GM12878 (cell line): ENCODE results near the gene KRT6B. TPM values are rescaled to one million over a fixed set of nuclear protein-coding genes. Genes with fewer than 3 reads are reported as not detected.

Experiments
- ATAC-seq: fragments of 200-7000 bp; cut with Tn5 transposase; 3 replicates; pipeline ENCODE4 v1.9.1; 2020; ENCODE audit warnings: mild to moderate bottlenecking, moderate library complexity
- BruUV-seq: library from RNA; stranded (reverse); fragments of 400-500 nt; replicated peaks from 2 replicates; lab custom pipeline; 2021; lab: Mats Ljungman, UMichigan
- CTCF ChIA-PET: fragments of 300-600 bp; sonication (Branson Sonifier 250); formaldehyde crosslinking; extraction: SDS; loops from one replicate; lab custom pipeline; 2021; ENCODE audit warnings: inconsistent platforms; lab: Yijun Ruan, JAX
- POLR2A ChIA-PET: fragments of 350-600 bp; formaldehyde crosslinking; extraction: SDS; loops from one replicate; lab custom pipeline; 2021; ENCODE audit warnings: inconsistent platforms; lab: Charles Lee
- RAD21 ChIA-PET: fragments of 300-600 bp; sonication (Branson Sonifier 250); formaldehyde crosslinking; loops from one replicate; lab custom pipeline; 2023; ENCODE audit warnings: antibody characterized with exemption; ENCODE audit not compliant: unreplicated experiment; lab: Charles Lee
- SMC1A ChIA-PET: fragments of 300-600 bp; sonication (Branson Sonifier 250); formaldehyde crosslinking; loops from one replicate; lab custom pipeline; 2023; ENCODE audit not compliant: unreplicated experiment, uncharacterized antibody; lab: Charles Lee
- DNase-seq: peaks from one replicate; pipeline ENCODE4 v3.0.0-alpha.2; 2011; ENCODE audit warnings: low read depth, low spot score
- FAIRE-seq: peaks from 3 replicates; lab custom pipeline; 2011; peaks lifted over from hg19 to GRCh38; lab: Jason Lieb, UNC
- H2AFZ ChIP-seq: 2 replicates; pipeline ENCODE4 v1.6.0; 2011; ENCODE audit warnings: low read depth, low read length, control low read depth; ENCODE audit not compliant: control insufficient read depth
- H3K27ac ChIP-seq: 2 replicates; pipeline ENCODE4 v1.5.1; 2011; ENCODE audit warnings: control low read depth; ENCODE audit not compliant: control insufficient read depth, insufficient read depth
- H3K27me3 ChIP-seq, 2 experiments: replicated peaks in 1 of 2; 2 replicates each; pipeline versions ENCODE4 v1.6.0 to v1.6.1; 2011; ENCODE audit warnings: low read length in 1 of 2; ENCODE audit not compliant: control insufficient read depth in 2 of 2, insufficient read depth in 2 of 2
- H3K36me3 ChIP-seq, 2 experiments: 2 replicates each; pipeline ENCODE4 v1.5.1; 2011; ENCODE audit warnings: low read length in 1 of 2; ENCODE audit not compliant: control insufficient read depth in 2 of 2, insufficient read depth in 2 of 2
- H3K4me1 ChIP-seq: 2 replicates; pipeline ENCODE4 v1.6.1; 2011; ENCODE audit warnings: mild to moderate bottlenecking, low read length, moderate library complexity, mixed read lengths; ENCODE audit not compliant: control insufficient read depth, insufficient read depth
- H3K4me2 ChIP-seq: 2 replicates; pipeline ENCODE4 v1.6.0; 2011; ENCODE audit warnings: control low read depth; ENCODE audit not compliant: control insufficient read depth, insufficient read depth
- H3K4me3 ChIP-seq: fragments of 200-600 bp; sonication (generic); 2 replicates; pipeline ENCODE4 v1.5.1; 2016
- H3K79me2 ChIP-seq: 2 replicates; pipeline ENCODE4 v1.6.0; 2011; ENCODE audit warnings: low read length; ENCODE audit not compliant: control insufficient read depth, insufficient read depth
- H3K9ac ChIP-seq: 2 replicates; pipeline ENCODE4 v1.8.0; 2011; ENCODE audit warnings: low read length, control low read depth, mixed read lengths; ENCODE audit not compliant: control insufficient read depth, insufficient read depth
- H3K9me3 ChIP-seq: replicated peaks from 3 replicates; pipeline ENCODE4 v1.5.1; 2011; ENCODE audit warnings: mild to moderate bottlenecking, low read length; ENCODE audit not compliant: control insufficient read depth, insufficient read depth
- H4K20me1 ChIP-seq: 2 replicates; pipeline ENCODE4 v1.6.0; 2011; ENCODE audit not compliant: control insufficient read depth, insufficient read depth
- ATF3 ChIP-seq: IDR thresholded peaks from 2 replicates; pipeline ENCODE4 v1.6.1; 2011; ENCODE audit warnings: low read depth, mild to moderate bottlenecking, low read length, moderate library complexity, borderline replicate concordance; ENCODE audit errors: extremely low read depth
- CHD4 ChIP-seq: fragments of 200-600 bp; sonication (generic); IDR thresholded peaks from 2 replicates; pipeline ENCODE4 v1.6.1; 2016; ENCODE audit warnings: mild to moderate bottlenecking
- FOXM1 ChIP-seq: IDR thresholded peaks from 2 replicates; pipeline ENCODE4 v1.6.1; 2012; ENCODE audit warnings: low read depth, mild to moderate bottlenecking, inconsistent platforms, low read length, moderate library complexity
- IRF3 ChIP-seq: fragments of 450-650 bp; IDR thresholded peaks from 2 replicates; pipeline ENCODE4 v1.6.1; 2014; ENCODE audit warnings: mild to moderate bottlenecking
- RELA ChIP-seq: fragments of 450-650 bp; IDR thresholded peaks from 2 replicates; pipeline ENCODE4 v1.8.0; 2014; ENCODE audit warnings: borderline replicate concordance; ENCODE audit not compliant: partially characterized antibody
- REST ChIP-seq: IDR thresholded peaks from 2 replicates; pipeline ENCODE4 v1.6.1; 2012; ENCODE audit warnings: mild to moderate bottlenecking, low read depth, low read length
- RUNX3 ChIP-seq: IDR thresholded peaks from 2 replicates; pipeline ENCODE4 v1.6.1; 2012; ENCODE audit warnings: low read length, inconsistent platforms
- STAT3 ChIP-seq: IDR thresholded peaks from 2 replicates; pipeline ENCODE4 v1.6.1; 2011; ENCODE audit warnings: low read depth, low read length, improper control_type of control experiment
- TCF12 ChIP-seq: IDR thresholded peaks from 2 replicates; pipeline ENCODE4 v1.6.1; 2011; ENCODE audit warnings: low read depth, mild to moderate bottlenecking, low read length
- ZBTB33 ChIP-seq: fragments of 450-650 bp; IDR thresholded peaks from 2 replicates; pipeline ENCODE4 v1.6.1; 2017; ENCODE audit warnings: mild to moderate bottlenecking
- ZBTB40 ChIP-seq: fragments of 450-650 bp; IDR thresholded peaks from 2 replicates; pipeline ENCODE4 v1.6.1; 2016; ENCODE audit warnings: mild to moderate bottlenecking, moderate library complexity, borderline replicate concordance
- ZNF274 ChIP-seq: IDR thresholded peaks from one replicate; pipeline ENCODE4 v1.8.0; 2011; ENCODE audit not compliant: insufficient read length, insufficient read depth
- WGBS: methylation state at CpG from one replicate; pipeline ENCODE4 v1.1.6; 2016; ENCODE audit warnings: low lambda C conversion rate; ENCODE audit not compliant: insufficient replicate concordance, insufficient coverage; ENCODE audit errors: missing lambda C conversion rate; 5-methylcytosine and 5-hydroxymethylcytosine counted together
- in situ Hi-C: fragments of 300-500 bp; cut with MboI; formaldehyde crosslinking; loops from 9 replicates; pipeline ENCODE4 v1.14.3; 2018; ENCODE audit warnings: mixed read lengths
- intact Hi-C: fragments of 100-400 bp; cut with micrococcal nuclease; formaldehyde crosslinking; loops from one replicate; pipeline ENCODE4 v1.14.2; 2022; ENCODE audit not compliant: unreplicated experiment
- polyA plus RNA-seq, 11 experiments: library from polyadenylated mRNA; depleted of rRNA in 4 of 11; unstranded in 6 of 11; stranded (reverse) in 5 of 11; fragments of >200 nt; fragmentation: Nextera tagmentation in 4 of 11; fragmentation: Illumina TruSeq in 1 of 11; extraction: Ambion mirVana in 4 of 11; extraction: Trizol in 1 of 11; gene quantifications; 1 replicate in 1 of 11; 2 replicates in 10 of 11; pipeline versions ENCODE4 v1.2.1 to v1.2.3, GENCODE V29; 2011 to 2016; ENCODE audit warnings: inconsistent platforms in 2 of 11, missing spikeins in 2 of 11, low read depth in 1 of 11
- total RNA-seq, 4 experiments: library from RNA; depleted of rRNA in 3 of 4; stranded (reverse); fragments of >200 nt in 3 of 4; fragmentation: Illumina TruSeq in 1 of 4; extraction: Trizol in 1 of 4; gene quantifications; 2 replicates each; pipeline versions ENCODE4 v1.2.1 to v1.2.3, GENCODE V29; 2013 to 2021

KRT6B gene
- total and polyA plus RNA-seq, 10 of the 15 experiments (the other 5 are each of a cell fraction or from before 2014, with no cell fraction given), result 0.07 TPM; not detected in 9

- H3K4me3 ChIP-seq, result no peak overlapping the region
- H3K36me3 ChIP-seq, result no peaks in the 10 kb centered on the region
- SMC1A ChIA-PET, result interaction anchor here (1.6 kb wide), 1 partner anchor 16 kb away, joined by 3 read pairs; no protein-coding TSS in a partner anchor
- no peaks in the 10 kb centered on the region for H3K79me2 ChIP-seq
- BruUV-seq, result no TSS peak
- no peak overlapping the region for H2AFZ ChIP-seq
- intact Hi-C loops, result no loop called here
- DNase-seq (no peak), ATAC-seq (no peak), FAIRE-seq (no peak)
- H3K27ac ChIP-seq, result no peak overlapping the region
- RAD21 ChIA-PET, result no interaction called here
- in situ Hi-C loops, result no loop called here
- no peak overlapping the region for H3K9ac ChIP-seq
- no peaks in the 10 kb centered on the region for H3K9me3 ChIP-seq
- H4K20me1 ChIP-seq, result no peaks in the 10 kb centered on the region
- POLR2A ChIA-PET, result no interaction called here
- 51% methylated on average over 6 of the region's 6 CpGs for WGBS
- H3K4me2 ChIP-seq, result no peak overlapping the region
- peaks cover 4 to 11% of the 10 kb centered on the region in 2 experiments for H3K27me3 ChIP-seq
- H3K4me1 ChIP-seq, result no peaks in the 10 kb centered on the region
- CTCF ChIA-PET, result interaction anchor here (0.6 kb wide), 1 partner anchor 1888 kb away, joined by 3 read pairs; no protein-coding TSS in a partner anchor
- TF ChIP-seq CHD4, result no peak
- no peak for TF ChIP-seq ZBTB40
- no peak for TF ChIP-seq RELA
- no peak for TF ChIP-seq ZNF274
- no peak for TF ChIP-seq IRF3
- TF ChIP-seq ZBTB33, result no peak
- no peak for TF ChIP-seq STAT3
- no peak for TF ChIP-seq RUNX3
- no peak for TF ChIP-seq FOXM1
- TF ChIP-seq REST, result no peak
- TF ChIP-seq ATF3, result no peak
- no peak for TF ChIP-seq TCF12
Measured at GRCh38 chr12:52446367-52447045, 5.4 kb downstream of the KRT6B start.
